ENCODE measurements around the gene OTOGL.

- TF ChIP-seq POLR2A (IDR thresholded peaks at IDR 0.05) (no peak), CTCF (IDR thresholded peaks at IDR 0.05) (no peak)
Observed at GRCh38 chr12:80364056-80364455, 264.7 kb downstream of the OTOGL start.

Measured in adrenal gland (tissue), 5 donors.